Fibroblast of skin of back (primary cell): ENCODE results near the gene ACADSB.

Source experiments
- DNase-seq: peaks from one replicate; pipeline ENCODE4 v3.0.0-alpha.2; 2013

ACADSB gene

DNA sequence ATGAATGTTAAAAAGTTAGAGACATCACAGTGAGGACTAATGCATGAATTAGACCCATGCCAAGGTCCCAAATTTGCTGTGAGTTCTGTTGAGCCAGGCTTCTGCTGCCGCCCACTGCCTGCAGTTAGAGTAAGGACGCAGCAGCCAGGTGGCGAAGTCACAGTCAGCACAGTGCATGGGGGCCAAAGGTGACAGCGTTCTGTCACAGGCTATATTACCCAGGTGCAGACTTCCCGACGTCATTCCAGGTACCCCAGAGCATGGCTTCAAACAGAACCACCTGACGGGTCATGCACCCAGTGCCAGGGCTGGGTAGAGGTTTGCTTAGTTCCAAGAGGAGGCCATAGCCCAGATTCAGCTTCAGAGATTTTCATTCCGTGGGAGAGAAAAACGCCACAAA, 93.1 kb downstream of the ACADSB start:
- no peak for DNase-seq

GRCh38 chr10:123102673-123103072, 93.9 kb downstream of the ACADSB start:
- DNase-seq = no peak

DNA sequence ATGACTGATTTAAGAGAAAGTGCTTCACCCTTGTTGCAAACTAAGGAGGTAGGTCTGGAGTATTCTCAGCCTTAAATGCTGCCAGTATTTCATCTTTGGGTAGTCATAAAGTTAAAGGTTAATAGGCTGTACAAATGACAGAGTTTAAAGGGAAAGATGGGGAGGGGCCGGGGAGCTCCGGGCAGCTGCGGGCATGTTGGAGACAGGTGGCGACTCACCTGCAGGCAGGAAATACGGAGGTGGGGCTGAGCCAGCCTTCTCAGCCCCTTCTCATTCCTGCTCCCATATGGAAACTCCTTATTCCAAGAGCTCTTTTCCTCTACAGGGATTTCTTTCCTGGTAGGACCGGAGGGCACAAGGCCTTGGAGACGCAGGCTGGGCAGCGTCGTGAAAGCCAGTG, 95.1 kb downstream of the ACADSB start:
- no peak for DNase-seq
